ENCODE data around the gene ESPL1.

ESPL1 gene

GRCh38 chr12:53255996-53256395 is 12.1 kb upstream of the ESPL1 start:
- H3K4me3 ChIP-seq (ENCODE audit: low read depth, low read length), result no peak overlapping the region

- no peak overlapping the region for H3K4me3 ChIP-seq (ENCODE audit: low read depth, low read length)
Observed at GRCh38 chr12:53258541-53259539, 9.3 kb upstream of the ESPL1 start.

- H3K4me3 ChIP-seq (ENCODE audit: low read depth, low read length), result no peak overlapping the region
Observed at GRCh38 chr12:53259891-53260290, 8.2 kb upstream of the ESPL1 start.

- H3K4me3 ChIP-seq (ENCODE audit: low read depth, low read length), result no peak overlapping the region
Observed at GRCh38 chr12:53265783-53266182, 2.3 kb upstream of the ESPL1 start.

GRCh38 chr12:53267306-53267998 is 647 bp upstream of the ESPL1 start:
- no peak overlapping the region for H3K4me3 ChIP-seq (ENCODE audit: low read depth, low read length)

GRCh38 chr12:53268630-53269562 is 797 bp downstream of the ESPL1 start:
- peak overlapping the region; percentile 94 for H3K4me3 ChIP-seq (ENCODE audit: low read depth, low read length)

- H3K4me3 ChIP-seq (ENCODE audit: low read depth, low read length), result no peak overlapping the region
Observed at GRCh38 chr12:53274445-53274844, 6.3 kb downstream of the ESPL1 start.

- no peak overlapping the region for H3K4me3 ChIP-seq (ENCODE audit: low read depth, low read length)
Observed at GRCh38 chr12:53276511-53276910, 8.4 kb downstream of the ESPL1 start.

- no peak overlapping the region for H3K4me3 ChIP-seq (ENCODE audit: low read depth, low read length)
Observed at GRCh38 chr12:53277981-53278380, 9.9 kb downstream of the ESPL1 start.

GRCh38 chr12:53279283-53279869 is 11.3 kb downstream of the ESPL1 start:
- H3K4me3 ChIP-seq (ENCODE audit: low read depth, low read length), result no peak overlapping the region

- no peak overlapping the region for H3K4me3 ChIP-seq (ENCODE audit: low read depth, low read length)
Observed at GRCh38 chr12:53279888-53280498, 11.9 kb downstream of the ESPL1 start.

GRCh38 chr12:53286448-53286847 is 18.3 kb downstream of the ESPL1 start:
- H3K4me3 ChIP-seq (ENCODE audit: low read depth, low read length), result no peak overlapping the region

GRCh38 chr12:53287741-53288216 is 19.7 kb downstream of the ESPL1 start:
- H3K4me3 ChIP-seq (ENCODE audit: low read depth, low read length), result no peak overlapping the region

GRCh38 chr12:53288322-53288721 is 20.2 kb downstream of the ESPL1 start:
- H3K4me3 ChIP-seq (ENCODE audit: low read depth, low read length), result no peak overlapping the region

GRCh38 chr12:53289891-53290290 is 21.8 kb downstream of the ESPL1 start:
- H3K4me3 ChIP-seq (ENCODE audit: low read depth, low read length), result no peak overlapping the region

- H3K4me3 ChIP-seq (ENCODE audit: low read depth, low read length), result no peak overlapping the region
Observed at GRCh38 chr12:53290661-53291060, 22.6 kb downstream of the ESPL1 start.

GRCh38 chr12:53292426-53292825 is 24.3 kb downstream of the ESPL1 start:
- no peak overlapping the region for H3K4me3 ChIP-seq (ENCODE audit: low read depth, low read length)

GRCh38 chr12:53295070-53295890 is 27.2 kb downstream of the ESPL1 start, which contains the start of gene PFDN5:
PFDN5 (plus strand) TSS chr12:53295542; CDS start chr12:53295568, 26 bp downstream.
- peak within 1 kb of the TSS; percentile 100 for H3K4me3 ChIP-seq (ENCODE audit: low read depth, low read length)

- peak overlapping the region; percentile 100 for H3K4me3 ChIP-seq (ENCODE audit: low read depth, low read length)
Observed at GRCh38 chr12:53295891-53296219, 27.8 kb downstream of the ESPL1 start.
